HFFc6 (cell line): ENCODE data around the gene PHKG2. TPM values are rescaled to one million over a fixed set of nuclear protein-coding genes. Genes with fewer than 3 reads are reported as not detected.

Source experiments
- DNase-seq: peaks from one replicate; pipeline ENCODE4 v3.0.0-alpha.2; 2018
- H3K27ac Mint-ChIP-seq: 2 replicates; pipeline ENCODE4 v1.8.0; 2020; ENCODE audit warnings: mild to moderate bottlenecking, mixed read lengths
- H3K27me3 Mint-ChIP-seq: 2 replicates; pipeline ENCODE4 v1.8.0; 2021; ENCODE audit warnings: mild to moderate bottlenecking, moderate library complexity, mixed read lengths; ENCODE audit not compliant: insufficient read depth
- H3K36me3 Mint-ChIP-seq: 2 replicates; pipeline ENCODE4 v1.8.0; 2021; ENCODE audit warnings: low read depth, mixed read lengths
- H3K4me1 Mint-ChIP-seq: 2 replicates; pipeline ENCODE4 v1.8.0; 2020; ENCODE audit warnings: low read depth, mixed read lengths
- H3K4me3 Mint-ChIP-seq: 2 replicates; pipeline ENCODE4 v1.8.0; 2020; ENCODE audit warnings: mild to moderate bottlenecking, moderate library complexity, mixed read lengths
- H3K9me3 Mint-ChIP-seq: 2 replicates; pipeline ENCODE4 v1.8.0; 2020; ENCODE audit warnings: mild to moderate bottlenecking, mixed read lengths
- total RNA-seq, 6 experiments: library from RNA; stranded (reverse); fragmentation: NEBNext Ultra II Directional; extraction: Animal tissue kit (Norgen Biotek cat#: 25700); gene quantifications; 2 replicates in 1 of 6; 3 replicates in 5 of 6; pipeline ENCODE4 v1.2.3, GENCODE V29; 2021
- TF ChIP-seq, protein P1 (sequence below): fragments of 200-600 bp; sonication (generic); IDR thresholded peaks from 2 replicates; pipeline ENCODE4 v1.5.0; 2021; ENCODE audit warnings: antibody characterized with exemption, mild to moderate bottlenecking

PHKG2 gene
- total RNA-seq, 6 experiments from 2014 or later: 26.6 to 31.0 (median 27.7) TPM

DNA sequence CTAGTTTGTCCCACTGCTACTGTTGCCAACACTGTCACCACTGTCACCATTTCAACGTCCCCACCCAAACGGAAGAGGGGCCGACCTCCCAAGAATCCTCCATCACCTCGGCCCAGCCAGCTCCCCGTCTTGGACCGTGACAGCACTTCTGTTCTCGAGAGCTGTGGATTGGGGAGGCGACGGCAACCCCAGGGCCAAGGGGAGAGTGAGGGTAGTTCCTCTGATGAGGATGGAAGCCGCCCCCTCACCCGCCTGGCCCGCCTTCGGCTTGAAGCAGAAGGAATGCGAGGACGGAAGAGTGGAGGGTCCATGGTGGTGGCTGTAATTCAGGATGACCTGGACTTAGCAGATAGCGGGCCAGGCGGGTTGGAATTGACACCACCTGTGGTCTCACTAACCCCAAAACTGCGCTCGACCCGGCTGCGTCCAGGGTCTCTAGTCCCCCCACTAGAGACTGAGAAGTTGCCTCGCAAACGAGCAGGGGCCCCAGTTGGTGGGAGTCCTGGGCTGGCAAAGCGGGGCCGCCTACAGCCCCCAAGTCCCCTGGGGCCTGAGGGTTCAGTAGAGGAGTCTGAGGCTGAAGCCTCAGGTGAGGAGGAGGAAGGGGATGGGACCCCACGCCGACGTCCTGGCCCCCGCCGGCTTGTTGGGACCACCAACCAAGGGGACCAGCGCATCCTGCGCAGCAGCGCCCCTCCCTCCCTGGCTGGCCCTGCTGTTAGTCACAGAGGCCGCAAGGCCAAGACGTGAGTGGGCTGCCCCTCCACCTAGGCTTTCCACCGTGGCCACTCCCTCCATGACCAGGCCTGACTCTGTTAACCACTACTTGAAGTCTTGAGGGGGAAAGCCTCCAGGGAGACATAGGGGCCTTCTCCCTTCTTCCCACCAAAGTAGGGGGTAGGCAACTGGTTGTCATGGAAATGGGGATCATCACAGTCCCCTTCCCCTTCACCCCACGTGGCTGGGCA is 9.0 kb upstream of the PHKG2 start:
- DNase-seq: no peak
- H3K36me3 Mint-ChIP-seq: peaks cover 34% of the 10 kb centered on the region
- peaks cover 8% of the 10 kb centered on the region for H3K27me3 Mint-ChIP-seq
- peaks cover 25% of the 10 kb centered on the region for H3K4me1 Mint-ChIP-seq
- H3K9me3 Mint-ChIP-seq: no peaks in the 10 kb centered on the region
- no peak overlapping the region for H3K27ac Mint-ChIP-seq
- no peak overlapping the region for H3K4me3 Mint-ChIP-seq
- TF ChIP-seq, protein P1, sequence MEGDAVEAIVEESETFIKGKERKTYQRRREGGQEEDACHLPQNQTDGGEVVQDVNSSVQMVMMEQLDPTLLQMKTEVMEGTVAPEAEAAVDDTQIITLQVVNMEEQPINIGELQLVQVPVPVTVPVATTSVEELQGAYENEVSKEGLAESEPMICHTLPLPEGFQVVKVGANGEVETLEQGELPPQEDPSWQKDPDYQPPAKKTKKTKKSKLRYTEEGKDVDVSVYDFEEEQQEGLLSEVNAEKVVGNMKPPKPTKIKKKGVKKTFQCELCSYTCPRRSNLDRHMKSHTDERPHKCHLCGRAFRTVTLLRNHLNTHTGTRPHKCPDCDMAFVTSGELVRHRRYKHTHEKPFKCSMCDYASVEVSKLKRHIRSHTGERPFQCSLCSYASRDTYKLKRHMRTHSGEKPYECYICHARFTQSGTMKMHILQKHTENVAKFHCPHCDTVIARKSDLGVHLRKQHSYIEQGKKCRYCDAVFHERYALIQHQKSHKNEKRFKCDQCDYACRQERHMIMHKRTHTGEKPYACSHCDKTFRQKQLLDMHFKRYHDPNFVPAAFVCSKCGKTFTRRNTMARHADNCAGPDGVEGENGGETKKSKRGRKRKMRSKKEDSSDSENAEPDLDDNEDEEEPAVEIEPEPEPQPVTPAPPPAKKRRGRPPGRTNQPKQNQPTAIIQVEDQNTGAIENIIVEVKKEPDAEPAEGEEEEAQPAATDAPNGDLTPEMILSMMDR: no peak

DNA sequence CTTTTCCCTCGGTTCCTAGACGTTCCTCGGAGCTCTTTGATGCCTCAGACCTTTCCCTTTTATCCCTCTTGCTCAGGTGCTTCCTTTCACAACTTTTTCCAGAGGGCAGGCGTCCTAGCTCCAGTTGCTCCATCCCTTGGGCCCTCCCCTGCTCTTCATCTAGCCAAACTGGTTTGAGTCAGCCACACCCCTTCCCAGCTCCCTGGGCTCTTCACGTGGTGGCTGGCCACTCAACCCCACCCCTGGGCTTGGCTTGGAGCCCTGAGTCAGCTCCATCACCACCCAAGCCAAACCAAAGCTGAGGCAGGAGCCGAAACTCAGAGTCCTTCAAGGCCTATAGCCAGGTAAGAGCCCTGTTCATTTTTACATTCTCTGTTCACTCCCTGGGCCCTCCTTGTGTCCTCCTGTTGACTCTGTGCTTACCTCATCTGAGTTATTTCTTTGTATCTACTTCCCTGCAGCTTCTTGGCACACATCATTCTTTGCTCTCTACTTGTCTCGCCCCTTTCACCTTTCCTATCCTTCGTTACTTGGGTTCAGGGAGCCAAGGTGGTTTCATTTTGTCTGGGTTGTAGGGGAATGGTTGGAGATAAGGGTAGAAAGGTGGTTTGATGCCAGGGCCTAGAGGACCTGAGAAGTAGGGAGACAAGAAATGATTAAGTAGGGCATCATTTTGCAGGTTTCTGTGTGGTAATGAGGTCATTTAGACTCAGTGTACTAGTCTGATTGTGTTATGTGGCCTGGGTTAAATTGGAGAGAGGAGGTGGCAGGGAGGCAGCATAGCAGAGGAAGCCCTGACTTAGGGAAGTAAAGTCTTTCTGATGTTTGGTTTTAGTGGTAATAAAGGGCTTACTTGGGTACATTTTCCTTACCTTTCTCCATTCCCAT is 7.6 kb upstream of the PHKG2 start:
- Mint-ChIP-seq H3K9me3 (no peaks in the 10 kb centered on the region), H3K27ac (peak overlapping the region; percentile 87), H3K36me3 (peaks cover 40% of the 10 kb centered on the region), H3K4me1 (peaks cover 25% of the 10 kb centered on the region), H3K4me3 (peak overlapping the region; percentile 38), H3K27me3 (peaks cover 8% of the 10 kb centered on the region)
- TF ChIP-seq, protein P1: no peak
- peak; percentile 68 for DNase-seq

DNA sequence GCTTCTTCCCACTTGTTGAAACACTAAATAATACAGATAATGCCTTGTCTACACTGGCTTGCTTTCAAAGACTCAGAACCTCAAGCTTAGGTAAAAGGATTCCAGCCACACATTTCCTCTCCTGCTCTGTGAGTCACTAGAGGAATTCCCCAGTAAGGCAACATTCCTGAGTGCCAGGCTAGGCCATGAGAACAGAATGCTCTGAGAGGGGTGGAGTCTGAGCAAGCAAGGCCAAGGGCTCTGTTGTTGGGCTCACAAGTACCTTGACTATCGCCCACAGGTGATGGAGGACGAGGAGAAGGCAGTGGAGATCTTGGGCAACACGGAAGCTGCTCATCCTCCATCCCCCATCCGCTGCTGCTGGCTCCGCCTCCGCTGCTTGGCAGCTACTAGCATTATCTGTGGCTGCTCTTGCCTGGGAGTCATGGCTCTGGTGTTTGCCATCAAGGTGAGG is 6.7 kb upstream of the PHKG2 start:
- Mint-ChIP-seq H3K4me1 (peaks cover 26% of the 10 kb centered on the region), H3K36me3 (peaks cover 35% of the 10 kb centered on the region), H3K4me3 (peak overlapping the region; percentile 38; the same call in 1 of the 2 replicates), H3K27ac (peak overlapping the region; percentile 87), H3K27me3 (peaks cover 8% of the 10 kb centered on the region), H3K9me3 (no peaks in the 10 kb centered on the region)
- DNase-seq: peak; percentile 86
- TF ChIP-seq, protein P1: no peak

DNA sequence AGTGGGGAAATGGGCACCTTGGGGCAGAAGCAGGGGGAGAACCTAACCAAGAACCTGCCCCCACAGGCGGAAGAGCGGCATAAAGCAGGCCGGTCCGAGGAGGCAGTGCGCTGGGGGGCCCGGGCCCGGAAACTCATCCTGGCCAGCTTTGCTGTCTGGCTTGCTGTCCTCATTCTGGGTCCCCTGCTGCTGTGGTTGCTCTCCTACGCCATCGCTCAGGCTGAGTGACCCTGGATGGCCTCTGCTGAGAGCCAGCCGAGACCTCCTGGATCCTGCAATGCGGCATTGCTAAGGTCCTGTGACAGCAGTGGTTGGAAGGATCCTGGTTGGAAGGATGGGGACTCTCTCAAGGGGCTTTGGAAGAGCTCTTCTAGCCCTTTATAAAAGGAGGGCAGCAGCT is 4.5 kb upstream of the PHKG2 start:
- TF ChIP-seq, protein P1: no peak
- H3K27me3 Mint-ChIP-seq: peaks cover 3% of the 10 kb centered on the region
- H3K9me3 Mint-ChIP-seq: no peaks in the 10 kb centered on the region
- no peak overlapping the region for H3K4me3 Mint-ChIP-seq
- no peak overlapping the region for H3K27ac Mint-ChIP-seq
- H3K36me3 Mint-ChIP-seq: peaks cover 28% of the 10 kb centered on the region
- DNase-seq: no peak
- peaks cover 43% of the 10 kb centered on the region for H3K4me1 Mint-ChIP-seq

DNA sequence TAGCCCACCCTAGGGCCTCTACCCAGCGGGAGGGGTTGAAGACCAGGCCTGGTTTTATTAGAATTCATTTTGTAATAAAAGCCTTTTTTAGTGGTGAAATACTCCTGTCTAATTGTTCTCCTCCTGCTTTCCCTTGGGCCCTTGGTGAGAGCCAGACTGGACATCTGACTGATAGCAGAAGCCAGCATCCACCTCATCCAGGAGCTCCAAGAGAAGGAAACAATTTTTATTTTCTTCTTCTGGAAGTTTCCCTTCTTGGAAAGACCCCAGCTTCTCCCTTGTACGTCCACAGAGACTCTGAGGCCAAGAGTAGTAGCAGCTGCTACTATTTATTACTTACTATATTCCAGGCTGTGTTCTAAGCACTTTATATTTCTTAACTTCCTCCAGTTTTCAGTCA is 4.0 kb upstream of the PHKG2 start:
- H3K9me3 Mint-ChIP-seq: no peaks in the 10 kb centered on the region
- TF ChIP-seq, protein P1: no peak
- peaks cover 30% of the 10 kb centered on the region for H3K36me3 Mint-ChIP-seq
- peaks cover 48% of the 10 kb centered on the region for H3K4me1 Mint-ChIP-seq
- peaks cover 1% of the 10 kb centered on the region; the same call in 1 of the 2 replicates for H3K27me3 Mint-ChIP-seq
- no peak overlapping the region for H3K4me3 Mint-ChIP-seq
- H3K27ac Mint-ChIP-seq: no peak overlapping the region
- DNase-seq: no peak
